HFF-Myc (cell line): ENCODE data around the gene ARID4A.
A peak's percentile ranks its signal among the peaks of the same experiment; 100 is the strongest.
"Not testable (repeated sequence)": the region's sequence is repeated elsewhere in the genome, so short reads cannot be mapped to it uniquely, and the experiment has no call there.

Source experiments
- DNase-seq: peaks from one replicate; pipeline ENCODE4 v3.0.0-alpha.2; 2011; ENCODE audit warnings: low read depth; ENCODE audit errors: extremely low read depth
- H3K4me3 ChIP-seq: replicated peaks from 2 replicates; pipeline ENCODE4 v1.5.1; 2011; ENCODE audit warnings: low read depth, mild to moderate bottlenecking, control low read depth, low read length
- CTCF ChIP-seq: IDR thresholded peaks from 2 replicates; pipeline ENCODE4 v1.5.1; 2012; ENCODE audit warnings: mild to moderate bottlenecking, low read depth, low read length, control low read depth; ENCODE audit errors: missing control alignments

ARID4A gene

GRCh38 chr14:58331111-58331510, 32.8 kb downstream of the ARID4A start:
- TF ChIP-seq CTCF = no peak
- peak; percentile 96 for DNase-seq
- H3K4me3 ChIP-seq = no peak overlapping the region

GRCh38 chr14:58332561-58332960, 34.2 kb downstream of the ARID4A start:
- no peak for TF ChIP-seq CTCF
- no peak overlapping the region for H3K4me3 ChIP-seq
- no peak for DNase-seq

- DNase-seq, H3K4me3 ChIP-seq: not testable (repeated sequence)
Observed at GRCh38 chr14:58339666-58340065, 41.3 kb downstream of the ARID4A start.

- H3K4me3 ChIP-seq = no peak overlapping the region
- TF ChIP-seq CTCF = no peak
- no peak for DNase-seq
Observed at GRCh38 chr14:58341152-58341748, 42.9 kb downstream of the ARID4A start.

- not testable (repeated sequence) for H3K4me3 ChIP-seq, DNase-seq
Observed at GRCh38 chr14:58343535-58343934, 45.2 kb downstream of the ARID4A start.

- no peak overlapping the region for H3K4me3 ChIP-seq
- no peak for TF ChIP-seq CTCF
- DNase-seq = no peak
Observed at GRCh38 chr14:58353516-58354299, 55.4 kb downstream of the ARID4A start.

GRCh38 chr14:58354808-58355207, 56.5 kb downstream of the ARID4A start:
- H3K4me3 ChIP-seq = no peak overlapping the region
- TF ChIP-seq CTCF = no peak
- no peak for DNase-seq

- H3K4me3 ChIP-seq = no peak overlapping the region
- peak; percentile 5 for DNase-seq
- TF ChIP-seq CTCF = no peak
Observed at GRCh38 chr14:58356268-58356667, 57.9 kb downstream of the ARID4A start.

- DNase-seq = not testable (repeated sequence)
Observed at GRCh38 chr14:58362272-58362671, 63.9 kb downstream of the ARID4A start.

More at GRCh38 chr14:58362272-58362671, 63.9 kb downstream of the ARID4A start:
- not testable (repeated sequence) for H3K4me3 ChIP-seq
